Right ventricle myocardium inferior (tissue), 1 donor: ENCODE measurements around the gene MAGI2. TPM values are rescaled to one million over a fixed set of nuclear protein-coding genes. Genes with fewer than 3 reads are reported as not detected.
"Not testable (repeated sequence)": the region's sequence is repeated elsewhere in the genome, so short reads cannot be mapped to it uniquely, and the experiment has no call there.

Source experiments
- ATAC-seq: fragments of 200-7000 bp; cut with Tn5 transposase; one replicate; pipeline ENCODE4 v1.9.1; 2020; ENCODE audit warnings: mild to moderate bottlenecking, moderate library complexity
- DNase-seq: peaks from one replicate; pipeline ENCODE4 v3.0.0; 2021; ENCODE audit errors: missing footprints
- intact Hi-C: fragments of 100-400 bp; cut with DNase I; formaldehyde crosslinking; loops from one replicate; pipeline ENCODE4 v1.11.0; 2022
- total RNA-seq: library from RNA; stranded (reverse); fragmentation: NEBNext Ultra II Directional; extraction: Animal tissue kit (Norgen Biotek cat#: 25700); gene quantifications from one replicate; pipeline ENCODE4 v1.2.1, GENCODE V29; 2021
- donor health status: DM: no; HTN: yes; CAD: no; lungs with severe emphysema.

Gene MAGI2
- total RNA-seq, 1 donor from 2014 or later = 3.1 TPM

DNA sequence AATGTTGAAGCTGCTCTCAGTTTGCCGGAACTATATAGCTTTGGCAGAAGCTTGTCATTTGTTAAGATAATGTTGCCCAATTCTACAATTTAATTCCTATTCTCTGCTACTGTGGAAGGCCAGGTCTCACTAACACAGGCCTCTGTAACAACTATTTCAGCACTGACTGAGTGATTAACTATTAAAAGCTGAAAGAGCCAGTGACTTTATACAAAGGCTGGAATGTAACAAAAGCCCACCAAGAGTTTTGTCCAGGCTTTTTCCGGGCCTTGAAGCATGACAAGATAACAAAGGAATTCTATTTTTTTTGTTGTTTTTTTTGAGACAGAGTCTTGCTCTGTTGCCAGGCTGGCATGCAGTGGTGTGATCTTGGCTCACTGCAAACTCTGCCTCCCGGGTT, 859.3 kb downstream of the MAGI2 start:
- intact Hi-C loops = no loop called here
- no peak for DNase-seq
- ATAC-seq = no peak

DNA sequence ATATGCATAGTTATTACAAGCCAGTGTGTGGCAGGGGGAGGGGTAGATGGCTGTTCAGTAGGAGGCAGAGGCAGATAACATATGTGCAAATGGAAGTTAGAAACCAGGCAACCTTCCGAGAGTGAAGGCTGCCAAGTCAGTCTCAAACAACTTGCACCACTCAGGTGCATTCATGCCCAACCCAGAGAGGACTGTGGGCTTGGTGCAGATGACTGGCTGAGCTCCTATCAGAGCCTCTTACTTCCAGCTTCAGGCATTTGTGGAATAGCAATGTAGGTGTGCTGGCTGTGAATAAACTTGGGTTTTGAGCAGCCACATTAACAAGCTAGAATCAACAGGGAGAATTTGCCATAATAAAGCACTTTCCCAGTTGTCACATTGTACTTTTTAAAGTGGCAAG, 865.1 kb downstream of the MAGI2 start:
- ATAC-seq (no peak), DNase-seq (no peak)
- intact Hi-C loops = no loop called here

DNA sequence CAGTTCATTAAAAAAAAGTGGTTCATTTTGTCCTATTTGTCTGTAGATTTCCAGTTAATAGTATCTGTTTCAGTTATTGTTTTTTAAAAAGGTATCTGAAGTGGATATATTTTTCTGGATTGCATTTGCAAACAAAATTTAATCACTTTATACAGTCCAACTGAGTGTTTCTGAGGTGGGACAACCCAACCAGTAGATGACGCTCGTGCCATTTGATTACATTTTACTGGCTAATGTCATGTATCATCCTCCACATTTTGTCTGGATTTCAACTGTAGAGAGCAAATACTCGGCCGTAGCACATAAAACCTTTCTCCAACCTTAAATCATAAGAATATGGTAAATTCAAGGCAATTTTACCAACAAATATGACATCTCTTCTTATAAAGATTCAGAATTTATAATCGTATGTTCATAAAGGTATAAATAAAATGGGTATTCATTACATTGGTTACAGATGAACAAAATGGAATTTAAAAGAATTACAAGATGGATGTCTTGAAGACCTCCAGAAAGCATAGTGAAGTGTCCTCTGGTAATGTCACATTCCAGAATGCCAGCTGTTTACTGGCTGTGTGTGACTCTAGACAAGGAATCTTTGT, 865.9 kb downstream of the MAGI2 start:
- ATAC-seq = no peak
- intact Hi-C loops = no loop called here
- no peak for DNase-seq

DNA sequence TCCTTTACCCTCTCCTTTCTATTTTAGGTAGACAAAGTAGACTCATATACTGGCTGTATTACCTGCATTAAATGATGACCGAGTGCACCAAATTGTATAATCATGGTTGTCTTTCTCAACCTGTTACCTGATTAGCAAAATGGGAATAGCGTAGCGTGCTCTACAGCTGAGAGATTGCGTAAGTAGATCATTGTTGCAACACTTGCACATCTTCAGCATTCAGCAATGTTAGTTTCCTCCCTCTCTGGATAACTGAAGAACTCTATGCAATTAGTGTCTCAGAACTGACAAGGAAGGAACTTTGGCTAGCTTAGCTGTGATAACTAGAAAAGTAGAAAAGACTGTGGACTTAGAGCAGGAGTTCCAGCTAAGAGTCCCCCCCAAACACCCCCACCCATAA, 867.5 kb downstream of the MAGI2 start:
- ATAC-seq = no peak
- intact Hi-C loops = no loop called here
- no peak for DNase-seq

DNA sequence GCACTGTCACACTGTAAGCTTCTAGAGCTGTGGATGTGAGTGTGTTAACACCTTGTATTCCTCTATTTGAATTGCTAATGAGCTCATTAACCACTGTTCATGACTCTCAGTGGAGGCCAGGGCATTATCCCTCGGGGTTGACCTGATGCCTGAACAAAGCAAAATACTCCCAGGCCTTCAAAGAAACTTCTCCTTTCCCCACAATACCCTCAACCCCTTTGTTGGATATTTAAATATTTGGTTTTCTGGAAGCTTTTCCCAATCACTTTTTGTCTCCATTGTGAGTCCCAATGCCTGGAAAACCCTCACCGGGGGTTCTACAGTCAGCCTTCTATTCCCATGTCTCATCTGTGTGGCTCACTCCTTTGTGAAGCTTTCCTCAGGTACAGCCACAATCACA, 874.8 kb downstream of the MAGI2 start:
- ATAC-seq (no peak), DNase-seq (no peak)
- intact Hi-C loops = no loop called here

DNA sequence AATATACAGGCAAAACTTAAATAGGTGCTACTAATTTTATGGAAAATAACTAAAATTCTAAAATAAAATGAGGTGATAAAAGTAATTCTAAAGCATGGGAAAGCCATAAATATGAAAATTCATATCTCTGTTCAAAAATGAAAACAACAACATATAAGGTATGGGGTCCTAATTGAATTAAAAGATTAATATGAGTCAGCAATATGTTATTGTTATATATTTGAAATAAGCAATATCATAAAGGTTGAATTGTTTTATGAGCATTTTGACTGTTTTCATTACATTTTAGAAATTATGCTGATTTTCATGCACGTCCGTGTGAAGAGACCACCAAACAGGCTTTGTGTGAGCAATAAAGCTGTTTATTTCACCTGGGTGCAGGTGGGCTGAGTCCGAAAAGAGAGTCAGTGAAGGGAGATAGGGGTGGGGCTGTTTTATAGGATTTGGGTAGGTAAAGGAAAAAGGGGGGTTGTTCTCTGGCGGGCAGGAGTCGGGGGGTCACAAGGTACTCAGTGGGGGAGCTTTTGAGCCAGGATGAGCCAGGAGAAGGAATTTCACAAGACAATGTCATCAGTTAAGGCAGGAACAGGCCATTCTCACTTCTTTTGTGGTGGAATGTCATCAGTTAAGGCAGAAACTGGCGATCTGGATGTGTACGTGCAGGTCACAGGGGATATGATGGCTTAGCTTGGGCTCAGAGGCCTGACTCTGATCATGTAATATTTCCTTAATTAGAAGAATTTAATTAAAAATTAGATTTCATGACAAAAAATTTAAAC, 876.1 kb downstream of the MAGI2 start:
- intact Hi-C loops, ATAC-seq, DNase-seq: not testable (repeated sequence)

DNA sequence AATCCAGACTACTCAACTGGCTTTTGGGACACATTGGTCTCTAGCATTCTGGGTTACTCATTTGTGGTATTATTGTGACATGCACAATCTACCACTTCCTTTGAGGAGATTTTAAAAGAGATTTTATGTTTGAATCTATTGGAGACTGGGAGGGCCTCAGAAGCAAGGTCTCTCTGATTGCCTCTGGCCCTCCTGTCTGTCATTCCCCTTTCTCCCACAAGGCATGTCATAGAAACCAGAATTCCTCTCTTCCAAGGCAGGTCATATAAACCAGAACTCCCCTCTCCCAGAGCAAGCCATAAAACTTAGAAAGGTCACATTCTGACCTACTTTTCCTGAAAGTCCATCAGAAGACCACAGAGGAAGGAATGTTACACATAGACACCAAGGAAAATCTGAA, 877.2 kb downstream of the MAGI2 start:
- ATAC-seq (no peak), DNase-seq (no peak)
- intact Hi-C loops = no loop called here

DNA sequence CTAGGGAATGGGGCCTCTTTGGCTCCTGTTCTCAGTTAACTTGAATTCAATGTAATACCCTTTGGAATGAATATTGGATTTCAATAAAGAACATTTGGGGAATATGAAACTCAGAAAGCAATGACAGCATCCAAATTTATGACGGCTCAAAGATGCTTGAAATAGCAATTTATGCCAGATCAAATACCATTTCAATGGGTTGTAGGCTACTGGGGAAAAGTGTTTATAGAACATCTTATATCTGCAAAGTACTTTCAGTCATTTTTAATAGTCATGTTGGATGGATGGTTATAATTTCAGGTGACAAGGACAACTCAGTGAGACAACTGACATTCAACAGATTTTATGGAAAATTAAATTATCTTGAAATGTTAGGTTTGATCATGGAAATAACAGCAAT, 882.2 kb downstream of the MAGI2 start:
- DNase-seq (no peak), ATAC-seq (no peak)
- intact Hi-C loops = no loop called here

DNA sequence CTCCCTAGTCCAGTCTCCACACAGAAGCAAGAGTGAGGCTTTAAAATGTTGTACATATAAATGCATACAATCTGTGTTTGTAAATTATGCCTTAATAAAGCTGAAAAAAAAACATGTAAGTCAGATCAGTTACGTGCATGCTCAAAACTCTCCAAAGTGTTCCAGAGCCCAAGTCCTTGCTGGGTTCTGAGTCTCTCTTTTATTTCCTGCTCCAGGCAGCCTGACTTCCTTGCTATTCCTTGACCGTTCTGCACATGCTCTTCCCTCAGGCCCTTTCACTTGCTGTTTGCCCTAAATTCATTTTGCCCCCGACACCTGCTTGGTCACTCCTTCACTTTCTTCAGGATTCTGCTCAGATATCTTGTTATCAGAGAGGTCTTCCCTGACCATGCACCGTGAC, 884.8 kb downstream of the MAGI2 start:
- DNase-seq = no peak
- no peak for ATAC-seq
- intact Hi-C loops = no loop called here

DNA sequence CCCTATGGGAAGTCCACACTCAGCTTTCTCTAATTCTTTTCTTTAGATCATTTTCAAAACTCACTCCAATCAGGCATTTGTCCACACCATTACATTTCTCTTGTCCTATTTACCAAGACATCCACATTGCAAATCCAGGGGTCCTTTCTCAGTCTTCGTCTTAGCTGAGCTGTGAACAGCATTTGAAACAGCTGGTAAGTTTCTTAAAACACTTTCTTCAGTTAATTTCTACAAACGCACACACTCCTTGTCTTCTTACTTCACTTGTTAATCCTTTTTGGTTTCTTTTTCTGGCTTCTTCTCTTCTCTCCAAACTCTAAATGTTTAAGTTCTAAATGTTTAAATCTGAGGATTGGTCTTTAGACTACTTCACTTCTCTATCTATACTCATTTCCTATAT, 885.6 kb downstream of the MAGI2 start:
- no peak for ATAC-seq
- intact Hi-C loops = no loop called here
- DNase-seq = no peak

DNA sequence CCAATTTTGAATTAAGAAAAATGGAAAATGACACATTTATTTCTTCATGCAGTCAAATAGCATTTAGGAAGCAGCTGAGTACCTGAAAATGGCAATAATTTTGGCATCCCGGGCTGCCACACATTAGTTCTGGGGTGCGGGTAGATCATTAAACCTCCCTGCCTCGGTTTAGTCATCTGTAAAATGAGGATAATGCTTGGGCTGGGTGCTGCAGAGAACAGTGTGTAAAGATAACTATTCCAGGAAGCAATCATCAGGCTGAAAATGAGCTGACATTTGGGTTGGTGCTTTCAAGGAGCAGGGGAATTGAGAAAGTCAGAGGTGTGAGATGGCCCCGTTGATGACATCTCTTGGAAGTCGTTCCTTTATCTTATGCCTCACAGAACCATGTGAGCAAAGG, 887.7 kb downstream of the MAGI2 start:
- ATAC-seq = no peak
- intact Hi-C loops = no loop called here

DNA sequence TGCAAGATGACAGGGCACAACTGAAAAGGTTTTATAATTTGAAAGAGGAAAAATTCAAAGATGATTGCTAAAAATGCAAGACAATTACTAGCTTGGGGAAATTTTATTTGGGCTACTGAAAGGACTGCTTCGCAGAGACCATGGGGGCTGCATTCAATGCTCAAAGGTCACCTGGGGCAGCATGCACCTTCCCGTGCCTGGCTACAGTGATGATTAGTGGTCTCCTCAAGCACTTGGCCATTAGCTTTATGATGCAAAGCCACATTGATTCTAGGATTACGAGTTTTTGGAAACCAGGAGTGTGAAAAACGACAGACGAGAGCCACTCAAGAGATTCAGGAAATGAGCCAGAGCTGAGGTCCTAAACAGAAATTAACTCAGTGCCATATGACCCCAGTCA, 890.3 kb downstream of the MAGI2 start:
- ATAC-seq (no peak), DNase-seq (no peak)
- intact Hi-C loops = no loop called here

More for the DNA sequence above, 887.7 kb downstream of the MAGI2 start:
- no peak for DNase-seq

DNA sequence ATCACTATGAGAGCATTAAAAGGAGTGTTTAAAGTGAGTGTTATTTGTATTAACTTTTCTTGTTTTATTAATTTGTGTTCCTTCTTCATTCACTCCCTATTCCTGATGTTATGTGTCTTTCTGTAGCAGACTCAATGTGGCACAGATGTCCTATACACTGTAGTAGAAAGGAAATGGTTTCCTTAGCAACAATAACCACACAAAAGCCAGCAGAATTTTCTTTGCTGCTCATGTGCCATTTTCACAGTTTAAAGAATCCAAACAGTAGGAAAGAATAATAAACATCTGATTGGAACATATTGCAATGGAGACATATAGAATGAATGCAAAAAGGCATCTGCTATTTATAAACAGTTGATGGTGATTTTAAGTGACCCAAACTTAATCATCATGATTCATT, 891.3 kb downstream of the MAGI2 start:
- intact Hi-C loops = no loop called here
- DNase-seq (no peak), ATAC-seq (no peak)

DNA sequence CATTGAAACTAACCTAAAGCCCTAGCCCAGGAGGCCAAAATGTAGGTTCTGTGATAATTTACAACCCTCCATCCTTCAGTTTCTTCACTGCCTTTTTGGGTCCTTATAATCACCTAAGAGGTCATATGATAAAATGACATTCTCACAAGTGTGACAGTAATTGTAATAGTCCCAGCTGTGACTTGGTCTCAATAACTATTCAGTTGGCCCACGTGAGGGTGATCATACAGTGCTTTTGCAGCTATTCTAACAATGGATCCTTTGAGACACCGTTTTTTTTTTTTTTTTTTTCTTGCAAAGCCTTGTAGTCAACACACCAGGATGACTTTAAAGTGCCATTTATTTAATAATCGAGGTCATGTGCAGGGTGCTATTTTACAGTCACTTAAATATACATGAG, 894.9 kb downstream of the MAGI2 start:
- intact Hi-C loops = no loop called here
- DNase-seq (no peak), ATAC-seq (no peak)

DNA sequence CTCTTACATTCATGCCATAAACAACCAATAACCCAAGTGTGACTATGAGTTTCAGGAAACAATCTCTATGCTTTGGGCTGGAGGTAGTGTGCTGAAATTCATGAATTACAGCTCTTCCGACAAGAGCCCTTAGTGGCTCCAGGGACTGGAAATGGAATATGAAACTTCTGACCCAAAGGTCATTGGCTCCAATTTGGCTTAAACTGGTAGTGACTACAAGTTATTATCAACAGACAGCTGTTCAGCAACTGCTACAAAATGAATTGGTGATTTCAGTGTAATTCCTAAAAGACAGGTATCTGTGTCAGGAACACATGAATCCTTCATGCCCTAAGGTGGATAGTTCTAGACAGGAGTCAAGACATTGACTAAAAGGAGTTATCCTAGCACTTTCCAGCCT, 909.5 kb downstream of the MAGI2 start:
- intact Hi-C loops = no loop called here
- DNase-seq = no peak
- no peak for ATAC-seq

DNA sequence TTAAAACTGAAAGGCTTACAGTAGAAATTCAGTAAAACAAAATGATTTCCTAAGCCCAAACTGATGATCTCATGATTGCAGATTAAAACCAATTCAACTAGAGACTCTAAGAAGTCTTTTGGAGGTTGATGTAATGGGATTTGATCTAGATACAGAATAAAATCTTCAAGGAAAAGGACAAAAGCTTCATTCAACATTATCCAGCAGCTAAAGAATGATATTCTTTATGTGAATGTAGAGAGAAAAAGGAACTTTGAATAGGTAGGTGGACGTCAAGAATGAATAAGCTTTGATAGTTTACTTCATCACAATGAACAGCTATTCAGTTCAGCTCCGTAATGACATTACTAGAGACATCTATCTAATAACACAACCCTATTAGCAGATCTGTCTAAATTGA, 910.5 kb downstream of the MAGI2 start:
- ATAC-seq = no peak
- intact Hi-C loops = no loop called here
- no peak for DNase-seq

DNA sequence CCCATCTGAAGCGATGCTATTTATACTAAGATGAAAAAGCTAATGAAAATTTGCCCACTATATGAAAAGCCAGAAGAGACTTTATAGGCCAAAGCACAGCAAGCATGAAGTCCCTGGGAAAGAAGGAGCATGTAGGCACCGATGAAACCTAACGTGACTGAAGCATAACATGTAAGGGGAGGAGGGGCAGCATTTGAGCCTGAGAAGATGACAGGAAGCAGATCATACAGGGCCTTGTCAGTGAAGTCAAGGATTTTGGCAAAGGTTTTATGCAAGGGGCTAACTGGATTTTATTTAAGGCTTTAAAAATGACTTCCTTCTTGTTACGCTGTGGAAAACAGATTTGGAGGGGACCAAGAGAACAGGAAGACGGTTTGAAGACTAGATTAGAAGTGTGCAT, 910.9 kb downstream of the MAGI2 start:
- intact Hi-C loops = no loop called here
- ATAC-seq (no peak), DNase-seq (no peak)

DNA sequence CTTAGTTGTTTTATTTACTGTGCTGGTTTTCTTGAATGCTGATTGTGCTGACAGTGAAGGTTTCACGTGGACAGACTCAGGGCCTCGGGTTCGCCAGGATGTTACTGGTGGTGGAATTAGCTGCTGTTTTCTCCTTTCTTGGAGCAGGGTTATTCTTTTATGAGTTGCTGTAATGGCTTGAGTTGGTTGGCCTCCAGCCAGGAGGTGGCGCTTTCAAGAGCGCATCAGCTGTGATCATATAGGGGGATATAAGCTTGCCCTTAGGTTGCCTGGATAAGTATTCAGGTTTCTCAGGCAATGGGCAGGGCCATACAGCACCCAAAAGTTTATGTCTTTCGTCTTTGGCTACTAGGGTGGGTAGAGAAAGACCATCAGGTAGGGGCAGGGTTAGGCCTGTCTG, 913.6 kb downstream of the MAGI2 start:
- intact Hi-C loops = no loop called here
- DNase-seq (no peak), ATAC-seq (no peak)

DNA sequence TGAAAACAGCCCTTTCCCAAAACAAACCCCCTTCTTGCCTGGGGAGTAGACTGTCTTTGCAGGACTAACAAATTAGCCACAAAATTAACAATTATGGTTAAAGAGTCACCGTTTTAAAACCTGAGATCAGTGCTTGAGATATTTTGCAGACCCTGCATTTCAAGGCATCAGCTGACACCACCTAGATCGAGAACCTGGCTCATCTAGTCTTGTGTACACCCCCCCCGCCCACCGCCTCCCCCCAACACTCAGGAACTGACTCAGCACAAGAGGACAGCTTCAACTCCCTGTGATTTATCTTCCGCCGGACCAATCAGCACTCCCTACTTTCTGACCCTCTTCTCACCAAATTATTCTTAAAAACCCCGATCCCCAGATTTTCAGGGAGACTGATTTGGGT, 917.8 kb downstream of the MAGI2 start:
- DNase-seq (no peak), ATAC-seq (no peak)
- intact Hi-C loops = no loop called here

DNA sequence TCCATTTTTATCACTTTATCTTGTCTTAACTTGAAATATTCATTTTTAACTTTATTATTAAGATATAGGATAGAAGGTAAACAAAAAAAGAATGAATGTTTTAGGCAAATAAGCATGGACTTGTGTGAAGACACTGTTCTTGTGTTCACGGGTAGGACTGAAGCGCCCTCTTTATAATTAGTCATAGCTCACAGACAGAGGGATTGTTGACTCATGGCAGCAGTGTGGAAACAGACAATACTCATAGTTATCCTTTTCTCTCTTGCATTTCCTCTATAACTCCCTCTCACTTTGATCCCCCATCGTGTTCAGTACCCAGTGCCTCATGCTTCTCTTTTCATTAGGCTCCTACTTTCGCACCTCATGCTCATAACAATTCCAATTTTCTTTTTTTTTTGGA, 923.1 kb downstream of the MAGI2 start:
- no peak for DNase-seq
- no peak for ATAC-seq
- intact Hi-C loops = no loop called here

DNA sequence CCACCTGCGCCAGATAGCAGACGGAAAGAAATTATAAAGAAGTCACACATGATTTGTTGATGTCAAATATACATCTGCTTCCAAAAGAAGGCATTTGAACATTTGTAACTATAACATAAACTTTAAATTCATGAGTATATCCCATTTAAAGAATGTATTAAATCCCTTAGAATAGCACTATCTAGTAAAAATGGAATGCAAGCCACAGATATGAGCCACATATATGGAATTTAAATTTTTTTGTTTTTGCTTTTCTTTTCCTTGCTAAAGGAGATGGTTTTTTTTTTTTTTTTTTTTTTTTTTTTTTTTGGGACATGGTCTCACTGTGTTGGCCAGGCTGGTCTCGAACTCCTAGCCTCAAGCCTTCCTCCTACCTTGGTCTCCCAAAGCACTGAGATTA, 924.1 kb downstream of the MAGI2 start:
- intact Hi-C loops = no loop called here
- ATAC-seq (no peak), DNase-seq (no peak)
